A673 (cell line): ENCODE results near the gene TNS3. TPM values are rescaled to one million over a fixed set of nuclear protein-coding genes. Genes with fewer than 3 reads are reported as not detected.
"Not testable (repeated sequence)": the region's sequence is repeated elsewhere in the genome, so short reads cannot be mapped to it uniquely, and the experiment has no call there.

ENCODE experiments used
- BruUV-seq: library from RNA; stranded (reverse); fragments of 400-500 nt; replicated peaks from 2 replicates; lab custom pipeline; 2021; lab: Mats Ljungman, UMichigan
- CTCF ChIA-PET: fragments of 300-600 bp; sonication (Branson Sonifier 250); formaldehyde crosslinking; loops from one replicate; lab custom pipeline; 2022; ENCODE audit warnings: antibody characterized with exemption; lab: Charles Lee
- POLR2A ChIA-PET: fragments of 300-600 bp; sonication (Branson Sonifier 250); formaldehyde crosslinking; loops from one replicate; lab custom pipeline; 2022; ENCODE audit warnings: antibody characterized with exemption; ENCODE audit not compliant: low non-redundant PET; lab: Charles Lee
- DNase-seq: peaks from one replicate; pipeline ENCODE4 v3.0.0-alpha.2; 2015; ENCODE audit warnings: low spot score
- H3K27ac ChIP-seq: fragments of 200-600 bp; sonication (generic); 2 replicates; pipeline ENCODE4 v1.5.1; 2016; ENCODE audit warnings: mixed run types, low read depth, mild to moderate bottlenecking, mixed read lengths, antibody characterized with exemption, low read length; ENCODE audit not compliant: poor library complexity, severe bottlenecking
- H3K27me3 ChIP-seq: fragments of 200-600 bp; sonication (generic); replicated peaks from 2 replicates; pipeline ENCODE4 v1.6.1; 2017; ENCODE audit warnings: mixed run types, low read depth, mild to moderate bottlenecking, mixed read lengths, antibody characterized with exemption, low read length; ENCODE audit not compliant: insufficient read depth, poor library complexity
- H3K36me3 ChIP-seq: fragments of 200-600 bp; sonication (generic); 2 replicates; pipeline ENCODE4 v1.6.1; 2016; ENCODE audit warnings: mixed run types, mild to moderate bottlenecking, mixed read lengths, antibody characterized with exemption, low read length; ENCODE audit not compliant: insufficient read depth, poor library complexity, severe bottlenecking
- H3K4me1 ChIP-seq: fragments of 200-600 bp; sonication (generic); 2 replicates; pipeline ENCODE4 v1.6.1; 2017; ENCODE audit warnings: mixed run types, mild to moderate bottlenecking, mixed read lengths, antibody characterized with exemption, low read length; ENCODE audit not compliant: insufficient read depth, poor library complexity, severe bottlenecking
- H3K4me3 ChIP-seq: fragments of 200-600 bp; sonication (generic); 2 replicates; pipeline ENCODE4 v1.5.1; 2016; ENCODE audit warnings: low read depth, mixed run types, mild to moderate bottlenecking, mixed read lengths, low read length; ENCODE audit not compliant: poor library complexity, severe bottlenecking
- H3K9me3 ChIP-seq: fragments of 200-600 bp; sonication (generic); 2 replicates; pipeline ENCODE4 v1.6.1; 2016; ENCODE audit warnings: mixed run types, low read depth, mild to moderate bottlenecking, mixed read lengths, antibody characterized with exemption, low read length; ENCODE audit not compliant: poor library complexity, severe bottlenecking
- CTCF ChIP-seq: fragments of 300-800, 200-600 bp; sonication (generic); conservative IDR thresholded peaks from 2 replicates; pipeline ENCODE4 v1.5.1; 2017; ENCODE audit warnings: low read depth, mild to moderate bottlenecking, antibody characterized with exemption, low read length, moderate library complexity, mixed read lengths
- EZH2 ChIP-seq: fragments of 200-600 bp; sonication (generic); IDR thresholded peaks from 2 replicates; pipeline ENCODE4 v1.6.1; 2017; ENCODE audit warnings: borderline replicate concordance, low read depth, mild to moderate bottlenecking, mixed read lengths, antibody characterized with exemption, low read length; ENCODE audit not compliant: poor library complexity, severe bottlenecking
- intact Hi-C: fragments of 100-400 bp; cut with micrococcal nuclease; formaldehyde crosslinking; loops from one replicate; pipeline ENCODE4 v1.10.0; 2022; ENCODE audit not compliant: unreplicated experiment
- total RNA-seq: library from RNA; stranded (reverse); gene quantifications from 2 replicates; pipeline ENCODE4 v1.2.3, GENCODE V29; 2021

The TNS3 gene
- total RNA-seq, 1 experiment from 2014 or later, result not detected

- Histone ChIP-seq H3K36me3 (no peaks in the 10 kb centered on the region), H3K4me1 (no peaks in the 10 kb centered on the region), H3K27ac (no peak overlapping the region), H3K4me3 (no peak overlapping the region), H3K27me3 (peaks cover 20% of the 10 kb centered on the region), H3K9me3 (no peaks in the 10 kb centered on the region)
- BruUV-seq, result no TSS peak
- intact Hi-C loops, result no loop called here
- no peak for TF ChIP-seq EZH2
- TF ChIP-seq CTCF, result no peak
- ChIA-PET CTCF (no interaction called here), POLR2A (no interaction called here)
- DNase-seq, result no peak
Measured at GRCh38 chr7:47586925-47587324, 5.0 kb upstream of the TNS3 start.

DNA sequence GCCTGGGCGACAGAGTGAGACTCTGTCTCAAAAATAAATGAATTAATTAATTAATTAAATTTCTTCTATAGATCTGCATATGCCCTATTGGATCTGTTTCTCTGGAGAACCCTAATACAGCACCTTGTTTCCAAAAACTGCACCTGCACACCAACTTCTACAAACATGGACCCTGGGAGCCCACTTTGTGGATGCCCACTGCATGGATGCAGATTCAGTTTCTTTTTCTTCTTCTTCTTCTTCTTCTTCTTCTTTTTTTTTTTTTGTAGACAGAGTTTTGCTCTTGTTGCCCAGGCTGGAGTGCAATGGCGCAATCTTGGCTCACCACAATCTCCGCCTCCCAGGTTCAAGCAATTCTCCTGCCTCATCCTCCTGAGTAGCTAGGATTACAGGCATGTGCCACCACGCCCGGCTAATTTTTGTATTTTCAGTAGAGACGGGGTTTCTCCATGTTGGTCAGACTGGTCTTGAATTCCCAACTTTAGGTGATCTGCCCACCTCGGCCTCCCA lies 4.3 kb upstream of the TNS3 start:
- H3K36me3 ChIP-seq, H3K9me3 ChIP-seq, H3K4me3 ChIP-seq, DNase-seq, POLR2A ChIA-PET, CTCF ChIA-PET, intact Hi-C loops, BruUV-seq, H3K27ac ChIP-seq, H3K4me1 ChIP-seq: not testable (repeated sequence)
- peaks cover 27% of the 10 kb centered on the region for H3K27me3 ChIP-seq

- intact Hi-C loops, result no loop called here
- ChIA-PET POLR2A (no interaction called here), CTCF (no interaction called here)
- Histone ChIP-seq H3K27me3 (peaks cover 32% of the 10 kb centered on the region), H3K9me3 (no peaks in the 10 kb centered on the region), H3K27ac (no peak overlapping the region), H3K4me1 (no peaks in the 10 kb centered on the region), H3K4me3 (no peak overlapping the region), H3K36me3 (no peaks in the 10 kb centered on the region)
- no peak for TF ChIP-seq CTCF
- TF ChIP-seq EZH2, result no peak
- no peak for DNase-seq
- no TSS peak for BruUV-seq
Measured at GRCh38 chr7:47584536-47584895, 2.6 kb upstream of the TNS3 start.
